AG08396 (cell line): ENCODE measurements around the gene KDM4C.
"Not testable (repeated sequence)": the region's sequence is repeated elsewhere in the genome, so short reads cannot be mapped to it uniquely, and the experiment has no call there.

ENCODE experiments used
- DNase-seq: peaks from one replicate; pipeline ENCODE4 v3.0.0; 2012; ENCODE audit warnings: low spot score, mixed read lengths

KDM4C gene

GRCh38 chr9:6757456-6758247 is at the start of gene KDM4C:
TSS of gene KDM4C (plus strand) at chr9:6757973. CDS start at chr9:6792989, 35,016 bp downstream.
- DNase-seq, result peak; percentile 99

- no peak for DNase-seq
Observed at GRCh38 chr9:6708732-6709131, 49.0 kb upstream of the KDM4C start.

GRCh38 chr9:6711403-6711802 is 46.4 kb upstream of the KDM4C start:
- DNase-seq, result peak; percentile 66

GRCh38 chr9:6712041-6712440 is 45.7 kb upstream of the KDM4C start:
- no peak for DNase-seq

GRCh38 chr9:6714176-6714575 is 43.6 kb upstream of the KDM4C start:
- DNase-seq, result no peak

- DNase-seq, result not testable (repeated sequence)
Observed at GRCh38 chr9:6715153-6715754, 42.5 kb upstream of the KDM4C start.

GRCh38 chr9:6715755-6716643 is 41.8 kb upstream of the KDM4C start:
- DNase-seq, result peak; percentile 30

- no peak for DNase-seq
Observed at GRCh38 chr9:6716766-6717165, 41.0 kb upstream of the KDM4C start.

- no peak for DNase-seq
Observed at GRCh38 chr9:6723881-6724420, 33.8 kb upstream of the KDM4C start.

- no peak for DNase-seq
Observed at GRCh38 chr9:6733257-6733656, 24.5 kb upstream of the KDM4C start.

- no peak for DNase-seq
Observed at GRCh38 chr9:6733831-6734230, 23.9 kb upstream of the KDM4C start.

- DNase-seq, result no peak
Observed at GRCh38 chr9:6735422-6735821, 22.4 kb upstream of the KDM4C start.

- DNase-seq, result no peak
Observed at GRCh38 chr9:6739218-6739617, 18.6 kb upstream of the KDM4C start.

- not testable (repeated sequence) for DNase-seq
Observed at GRCh38 chr9:6748861-6749260, 8.9 kb upstream of the KDM4C start.

GRCh38 chr9:6754861-6755260 is 2.9 kb upstream of the KDM4C start:
- not testable (repeated sequence) for DNase-seq

GRCh38 chr9:6757132-6757455 is 679 bp upstream of the KDM4C start:
- peak; percentile 73 for DNase-seq

- no peak for DNase-seq
Observed at GRCh38 chr9:6758248-6758497, 400 bp downstream of the KDM4C start.

- peak; percentile 51 for DNase-seq
Observed at GRCh38 chr9:6758498-6759184, 868 bp downstream of the KDM4C start.

- peak; percentile 86 for DNase-seq
Observed at GRCh38 chr9:6759185-6759977, 1.6 kb downstream of the KDM4C start.

- DNase-seq, result no peak
Observed at GRCh38 chr9:6761306-6761705, 3.5 kb downstream of the KDM4C start.

GRCh38 chr9:6763244-6763643 is 5.5 kb downstream of the KDM4C start:
- DNase-seq, result no peak
